HL-60 (cell line): ENCODE measurements around the gene GNG8.
"Not testable (repeated sequence)": the region's sequence is repeated elsewhere in the genome, so short reads cannot be mapped to it uniquely, and the experiment has no call there.

Experiments used
- GABPA ChIP-seq: IDR thresholded peaks from 2 replicates; pipeline ENCODE4 v1.6.1; 2012; ENCODE audit warnings: low read depth
- POLR2AphosphoS5 ChIP-seq: IDR thresholded peaks from 2 replicates; pipeline ENCODE4 v1.6.1; 2012; ENCODE audit warnings: low read depth
- TF ChIP-seq, protein P1 (sequence below): IDR thresholded peaks from one replicate; pipeline ENCODE4 v1.5.1; 2011; ENCODE audit warnings: low read length, control low read depth, inconsistent platforms; ENCODE audit not compliant: insufficient read depth
- TF ChIP-seq, protein P2 (sequence below): IDR thresholded peaks from 2 replicates; pipeline ENCODE4 v1.6.1; 2012; ENCODE audit warnings: low read depth; ENCODE audit not compliant: insufficient replicate concordance

DNA sequence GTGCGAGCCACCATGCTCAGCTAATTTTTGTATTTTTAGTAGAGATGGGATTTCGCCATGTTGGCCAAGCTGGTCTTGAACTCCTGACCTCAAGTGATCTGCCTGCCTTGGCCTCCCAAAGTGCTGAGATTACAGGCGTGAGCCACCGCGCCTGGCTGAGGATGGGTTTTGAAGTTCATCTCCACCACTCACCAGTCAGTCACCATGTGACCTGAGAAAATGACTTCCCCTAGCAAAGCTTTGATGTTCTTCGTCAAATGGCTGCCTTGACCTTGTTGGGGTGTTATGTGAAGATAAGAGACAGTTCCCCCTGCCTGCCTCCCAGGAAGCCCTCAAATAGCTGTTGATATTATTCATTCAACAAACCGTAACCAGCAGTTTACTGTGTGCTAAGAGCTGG is 7.0 kb downstream of the GNG8 start:
- TF ChIP-seq, protein P1, sequence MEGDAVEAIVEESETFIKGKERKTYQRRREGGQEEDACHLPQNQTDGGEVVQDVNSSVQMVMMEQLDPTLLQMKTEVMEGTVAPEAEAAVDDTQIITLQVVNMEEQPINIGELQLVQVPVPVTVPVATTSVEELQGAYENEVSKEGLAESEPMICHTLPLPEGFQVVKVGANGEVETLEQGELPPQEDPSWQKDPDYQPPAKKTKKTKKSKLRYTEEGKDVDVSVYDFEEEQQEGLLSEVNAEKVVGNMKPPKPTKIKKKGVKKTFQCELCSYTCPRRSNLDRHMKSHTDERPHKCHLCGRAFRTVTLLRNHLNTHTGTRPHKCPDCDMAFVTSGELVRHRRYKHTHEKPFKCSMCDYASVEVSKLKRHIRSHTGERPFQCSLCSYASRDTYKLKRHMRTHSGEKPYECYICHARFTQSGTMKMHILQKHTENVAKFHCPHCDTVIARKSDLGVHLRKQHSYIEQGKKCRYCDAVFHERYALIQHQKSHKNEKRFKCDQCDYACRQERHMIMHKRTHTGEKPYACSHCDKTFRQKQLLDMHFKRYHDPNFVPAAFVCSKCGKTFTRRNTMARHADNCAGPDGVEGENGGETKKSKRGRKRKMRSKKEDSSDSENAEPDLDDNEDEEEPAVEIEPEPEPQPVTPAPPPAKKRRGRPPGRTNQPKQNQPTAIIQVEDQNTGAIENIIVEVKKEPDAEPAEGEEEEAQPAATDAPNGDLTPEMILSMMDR: not testable (repeated sequence)
- not testable (repeated sequence) for TF ChIP-seq POLR2AphosphoS5, GABPA
- TF ChIP-seq, protein P2, sequence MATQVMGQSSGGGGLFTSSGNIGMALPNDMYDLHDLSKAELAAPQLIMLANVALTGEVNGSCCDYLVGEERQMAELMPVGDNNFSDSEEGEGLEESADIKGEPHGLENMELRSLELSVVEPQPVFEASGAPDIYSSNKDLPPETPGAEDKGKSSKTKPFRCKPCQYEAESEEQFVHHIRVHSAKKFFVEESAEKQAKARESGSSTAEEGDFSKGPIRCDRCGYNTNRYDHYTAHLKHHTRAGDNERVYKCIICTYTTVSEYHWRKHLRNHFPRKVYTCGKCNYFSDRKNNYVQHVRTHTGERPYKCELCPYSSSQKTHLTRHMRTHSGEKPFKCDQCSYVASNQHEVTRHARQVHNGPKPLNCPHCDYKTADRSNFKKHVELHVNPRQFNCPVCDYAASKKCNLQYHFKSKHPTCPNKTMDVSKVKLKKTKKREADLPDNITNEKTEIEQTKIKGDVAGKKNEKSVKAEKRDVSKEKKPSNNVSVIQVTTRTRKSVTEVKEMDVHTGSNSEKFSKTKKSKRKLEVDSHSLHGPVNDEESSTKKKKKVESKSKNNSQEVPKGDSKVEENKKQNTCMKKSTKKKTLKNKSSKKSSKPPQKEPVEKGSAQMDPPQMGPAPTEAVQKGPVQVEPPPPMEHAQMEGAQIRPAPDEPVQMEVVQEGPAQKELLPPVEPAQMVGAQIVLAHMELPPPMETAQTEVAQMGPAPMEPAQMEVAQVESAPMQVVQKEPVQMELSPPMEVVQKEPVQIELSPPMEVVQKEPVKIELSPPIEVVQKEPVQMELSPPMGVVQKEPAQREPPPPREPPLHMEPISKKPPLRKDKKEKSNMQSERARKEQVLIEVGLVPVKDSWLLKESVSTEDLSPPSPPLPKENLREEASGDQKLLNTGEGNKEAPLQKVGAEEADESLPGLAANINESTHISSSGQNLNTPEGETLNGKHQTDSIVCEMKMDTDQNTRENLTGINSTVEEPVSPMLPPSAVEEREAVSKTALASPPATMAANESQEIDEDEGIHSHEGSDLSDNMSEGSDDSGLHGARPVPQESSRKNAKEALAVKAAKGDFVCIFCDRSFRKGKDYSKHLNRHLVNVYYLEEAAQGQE: not testable (repeated sequence)
